WTC11 (cell line): ENCODE results near the gene B4GALNT2. TPM values are rescaled to one million over a fixed set of nuclear protein-coding genes. Genes with fewer than 3 reads are reported as not detected.

Experiments used
- ATAC-seq: fragments of 200-7000 bp; cut with Tn5 transposase; 2 replicates; pipeline ENCODE4 v1.10.0; 2021; ENCODE audit warnings: mild to moderate bottlenecking, moderate library complexity
- CTCF ChIA-PET: fragments of 300-600 bp; sonication (Branson Sonifier 250); formaldehyde crosslinking; loops from one replicate; lab custom pipeline; 2021; ENCODE audit warnings: antibody characterized with exemption; lab: Charles Lee
- POLR2A ChIA-PET: fragments of 350-600 bp; sonication (Branson Sonifier 250); formaldehyde crosslinking; loops from one replicate; lab custom pipeline; 2021; ENCODE audit warnings: antibody characterized with exemption; lab: Charles Lee
- DNase-seq: peaks from one replicate; pipeline ENCODE4 v3.0.0; 2021; ENCODE audit warnings: low spot score
- H3K27ac Mint-ChIP-seq: 2 replicates; pipeline ENCODE4 v1.8.0; 2021; ENCODE audit warnings: mixed read lengths
- H3K27me3 Mint-ChIP-seq: 2 replicates; pipeline ENCODE4 v1.8.0; 2021; ENCODE audit warnings: low read depth, mild to moderate bottlenecking, moderate library complexity, mixed read lengths
- H3K36me3 Mint-ChIP-seq: 2 replicates; pipeline ENCODE4 v1.8.0; 2021; ENCODE audit warnings: mixed read lengths
- H3K4me1 Mint-ChIP-seq: 2 replicates; pipeline ENCODE4 v1.8.0; 2022; ENCODE audit warnings: mixed read lengths
- H3K4me3 Mint-ChIP-seq: 2 replicates; pipeline ENCODE4 v1.8.0; 2021; ENCODE audit warnings: mild to moderate bottlenecking, moderate library complexity, mixed read lengths
- H3K9me3 Mint-ChIP-seq: 2 replicates; pipeline ENCODE4 v1.8.0; 2021; ENCODE audit warnings: mixed read lengths
- CREB1 ChIP-seq: sonication (generic); formaldehyde crosslinking; IDR thresholded peaks from 2 replicates; pipeline ENCODE4 v1.8.0; 2023; ENCODE audit warnings: mild to moderate bottlenecking, missing genetic modification reagents
- GRHL2 ChIP-seq: fragments of 250-450 bp; sonication (Bioruptor Pico); IDR thresholded peaks from 2 replicates; pipeline ENCODE4 v1.8.0; 2022; ENCODE audit warnings: mild to moderate bottlenecking, moderate library complexity; ENCODE audit not compliant: insufficient replicate concordance, severe bottlenecking
- JAZF1 ChIP-seq: fragments of 250-450 bp; sonication (Bioruptor Pico); IDR thresholded peaks from 2 replicates; pipeline ENCODE4 v1.9.0; 2021; ENCODE audit warnings: moderate library complexity, mild to moderate bottlenecking, inconsistent platforms
- JUN ChIP-seq: sonication (generic); formaldehyde crosslinking; IDR thresholded peaks from 2 replicates; pipeline ENCODE4 v1.8.0; 2023; ENCODE audit warnings: mild to moderate bottlenecking, missing genetic modification reagents
- KAT7 ChIP-seq: sonication (generic); formaldehyde crosslinking; IDR thresholded peaks from 2 replicates; pipeline ENCODE4 v1.8.1; 2023; ENCODE audit warnings: missing genetic modification reagents, mild to moderate bottlenecking, borderline replicate concordance
- MXD4 ChIP-seq: fragments of 250-450 bp; sonication (Bioruptor Pico); IDR thresholded peaks from 2 replicates; pipeline ENCODE4 v1.8.0; 2021; ENCODE audit warnings: mild to moderate bottlenecking, moderate library complexity, borderline replicate concordance
- MYBL2 ChIP-seq: sonication (generic); formaldehyde crosslinking; IDR thresholded peaks from 2 replicates; pipeline ENCODE4 v1.8.1; 2023; ENCODE audit warnings: mild to moderate bottlenecking, moderate library complexity, missing genetic modification reagents
- NFE2L1 ChIP-seq: sonication (generic); formaldehyde crosslinking; IDR thresholded peaks from 2 replicates; pipeline ENCODE4 v1.8.1; 2023; ENCODE audit warnings: missing genetic modification reagents
- NR2C2 ChIP-seq: sonication (generic); formaldehyde crosslinking; IDR thresholded peaks from 2 replicates; pipeline ENCODE4 v1.8.0; 2022; ENCODE audit warnings: mild to moderate bottlenecking, missing genetic modification reagents
- NR3C1 ChIP-seq: sonication (generic); formaldehyde crosslinking; conservative IDR thresholded peaks from 2 replicates; pipeline ENCODE4 v1.8.1; 2023; ENCODE audit warnings: low read depth, mild to moderate bottlenecking, missing genetic modification reagents
- OVOL2 ChIP-seq: fragments of 250-450 bp; sonication (Bioruptor Pico); IDR thresholded peaks from 2 replicates; pipeline ENCODE4 v1.9.0; 2021; ENCODE audit warnings: mild to moderate bottlenecking, borderline replicate concordance
- RELA ChIP-seq: sonication (generic); formaldehyde crosslinking; IDR thresholded peaks from 2 replicates; pipeline ENCODE4 v1.8.1; 2022; ENCODE audit warnings: missing genetic modification reagents, mild to moderate bottlenecking, borderline replicate concordance
- SMAD3 ChIP-seq: sonication (generic); formaldehyde crosslinking; IDR thresholded peaks from 2 replicates; pipeline ENCODE4 v1.8.0; 2022; ENCODE audit warnings: missing genetic modification reagents, mild to moderate bottlenecking, borderline replicate concordance
- TEAD1 ChIP-seq: sonication (generic); formaldehyde crosslinking; IDR thresholded peaks from 2 replicates; pipeline ENCODE4 v1.8.0; 2022; ENCODE audit warnings: mild to moderate bottlenecking, missing genetic modification reagents
- TP53 ChIP-seq: sonication (generic); formaldehyde crosslinking; IDR thresholded peaks from 2 replicates; pipeline ENCODE4 v1.8.1; 2023; ENCODE audit warnings: mild to moderate bottlenecking, missing genetic modification reagents
- USF2 ChIP-seq: sonication (generic); formaldehyde crosslinking; IDR thresholded peaks from 2 replicates; pipeline ENCODE4 v1.8.1; 2023; ENCODE audit warnings: mild to moderate bottlenecking, missing genetic modification reagents, moderate library complexity
- ZNF121 ChIP-seq: sonication (generic); formaldehyde crosslinking; IDR thresholded peaks from 2 replicates; pipeline ENCODE4 v1.8.0; 2023; ENCODE audit warnings: missing genetic modification reagents
- ZNF396 ChIP-seq: fragments of 250-450 bp; sonication (Bioruptor Pico); IDR thresholded peaks from 2 replicates; pipeline ENCODE4 v1.8.0; 2021; ENCODE audit warnings: mild to moderate bottlenecking, moderate library complexity, borderline replicate concordance
- ZNF671 ChIP-seq: fragments of 250-450 bp; sonication (Bioruptor Pico); IDR thresholded peaks from 2 replicates; pipeline ENCODE4 v1.8.0; 2021; ENCODE audit warnings: mild to moderate bottlenecking
- total RNA-seq: library from RNA; stranded (reverse); gene quantifications from 3 replicates; pipeline ENCODE4 v1.2.3, GENCODE V29; 2021
- TF ChIP-seq, protein P1 (sequence below): sonication (generic); formaldehyde crosslinking; IDR thresholded peaks from 2 replicates; pipeline ENCODE4 v1.8.1; 2022; ENCODE audit warnings: mild to moderate bottlenecking, moderate library complexity, missing genetic modification reagents
- TF ChIP-seq, protein P2 (sequence below): sonication (generic); formaldehyde crosslinking; IDR thresholded peaks from 2 replicates; pipeline ENCODE4 v1.8.1; 2022; ENCODE audit warnings: low read depth, missing genetic modification reagents, borderline replicate concordance

Gene B4GALNT2
- total RNA-seq, 1 experiment from 2014 or later, result 0.04 TPM

DNA sequence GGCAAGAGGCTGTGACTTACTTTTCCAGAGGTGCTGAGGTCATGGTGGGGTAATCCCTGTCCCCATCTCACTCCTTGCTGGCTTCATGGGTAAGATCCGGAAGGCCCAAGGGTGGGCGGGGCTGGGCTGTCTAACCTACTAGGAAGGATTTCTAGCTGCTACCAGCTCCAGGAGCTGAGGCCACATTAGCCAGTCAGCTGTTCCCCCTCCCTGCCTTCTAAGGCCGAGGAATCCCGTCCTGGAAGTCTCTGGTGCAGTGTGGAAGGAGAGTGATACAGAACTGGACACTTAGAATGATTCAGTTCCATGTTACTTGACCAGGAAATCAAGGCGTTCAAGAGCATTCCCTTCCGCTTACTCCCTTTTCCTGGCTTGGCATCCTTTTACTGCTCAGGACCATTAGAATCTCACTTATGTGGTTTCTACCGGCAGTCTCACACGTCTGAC is 68.9 kb downstream of the B4GALNT2 start:
- H3K4me3 Mint-ChIP-seq, result no peak overlapping the region
- ATAC-seq (peak; percentile 16; the same call in 1 of the 2 replicates), DNase-seq (no peak)
- no peaks in the 10 kb centered on the region for H3K36me3 Mint-ChIP-seq
- ChIA-PET CTCF (no interaction called here), POLR2A (no interaction called here)
- no peaks in the 10 kb centered on the region for H3K4me1 Mint-ChIP-seq
- no peak overlapping the region for H3K27ac Mint-ChIP-seq
- peaks cover 15% of the 10 kb centered on the region for H3K27me3 Mint-ChIP-seq
- no peaks in the 10 kb centered on the region for H3K9me3 Mint-ChIP-seq
- no peak for TF ChIP-seq NR3C1

GRCh38 chr17:49203796-49204195 is 71.2 kb downstream of the B4GALNT2 start:
- DNase-seq (no peak), ATAC-seq (no peak)
- no peaks in the 10 kb centered on the region for H3K9me3 Mint-ChIP-seq
- no peak for TF ChIP-seq GRHL2 (CRISPR knock-in tag)
- TF ChIP-seq ZNF396 (CRISPR knock-in tag), result no peak
- no peak for TF ChIP-seq OVOL2 (CRISPR knock-in tag)
- no peak for TF ChIP-seq ZNF671 (CRISPR knock-in tag)
- TF ChIP-seq CREB1 (CRISPR knock-in tag), result no peak
- TF ChIP-seq KAT7 (CRISPR knock-in tag), result no peak
- no peak for TF ChIP-seq NFE2L1 (CRISPR knock-in tag)
- TF ChIP-seq, protein P1, sequence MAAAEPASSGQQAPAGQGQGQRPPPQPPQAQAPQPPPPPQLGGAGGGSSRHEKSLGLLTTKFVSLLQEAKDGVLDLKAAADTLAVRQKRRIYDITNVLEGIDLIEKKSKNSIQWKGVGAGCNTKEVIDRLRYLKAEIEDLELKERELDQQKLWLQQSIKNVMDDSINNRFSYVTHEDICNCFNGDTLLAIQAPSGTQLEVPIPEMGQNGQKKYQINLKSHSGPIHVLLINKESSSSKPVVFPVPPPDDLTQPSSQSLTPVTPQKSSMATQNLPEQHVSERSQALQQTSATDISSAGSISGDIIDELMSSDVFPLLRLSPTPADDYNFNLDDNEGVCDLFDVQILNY, result no peak
- TF ChIP-seq MXD4 (CRISPR knock-in tag), result no peak
- no peak for TF ChIP-seq JUN
- no peak overlapping the region for H3K4me3 Mint-ChIP-seq
- no peak overlapping the region for H3K27ac Mint-ChIP-seq
- H3K4me1 Mint-ChIP-seq, result peaks cover 1% of the 10 kb centered on the region; the same call in 1 of the 2 replicates
- no peaks in the 10 kb centered on the region for H3K36me3 Mint-ChIP-seq
- peaks cover 15% of the 10 kb centered on the region for H3K27me3 Mint-ChIP-seq
- ChIA-PET POLR2A (no interaction called here), CTCF (interaction anchor here (0.7 kb wide), 1 partner anchor 568 kb away, joined by 3 read pairs; no protein-coding TSS in a partner anchor)

- ChIA-PET POLR2A (no interaction called here), CTCF (no interaction called here)
- DNase-seq (no peak), ATAC-seq (no peak)
- H3K4me1 Mint-ChIP-seq, result peaks cover 9% of the 10 kb centered on the region
- H3K4me3 Mint-ChIP-seq, result no peak overlapping the region
- peaks cover 18% of the 10 kb centered on the region for H3K27me3 Mint-ChIP-seq
- no peaks in the 10 kb centered on the region for H3K36me3 Mint-ChIP-seq
- no peaks in the 10 kb centered on the region for H3K9me3 Mint-ChIP-seq
- no peak overlapping the region for H3K27ac Mint-ChIP-seq
- TF ChIP-seq RELA (CRISPR knock-in tag), result no peak
- no peak for TF ChIP-seq GRHL2 (CRISPR knock-in tag)
- no peak for TF ChIP-seq MYBL2 (CRISPR knock-in tag)
- TF ChIP-seq OVOL2 (CRISPR knock-in tag), result no peak
- TF ChIP-seq, protein P2, sequence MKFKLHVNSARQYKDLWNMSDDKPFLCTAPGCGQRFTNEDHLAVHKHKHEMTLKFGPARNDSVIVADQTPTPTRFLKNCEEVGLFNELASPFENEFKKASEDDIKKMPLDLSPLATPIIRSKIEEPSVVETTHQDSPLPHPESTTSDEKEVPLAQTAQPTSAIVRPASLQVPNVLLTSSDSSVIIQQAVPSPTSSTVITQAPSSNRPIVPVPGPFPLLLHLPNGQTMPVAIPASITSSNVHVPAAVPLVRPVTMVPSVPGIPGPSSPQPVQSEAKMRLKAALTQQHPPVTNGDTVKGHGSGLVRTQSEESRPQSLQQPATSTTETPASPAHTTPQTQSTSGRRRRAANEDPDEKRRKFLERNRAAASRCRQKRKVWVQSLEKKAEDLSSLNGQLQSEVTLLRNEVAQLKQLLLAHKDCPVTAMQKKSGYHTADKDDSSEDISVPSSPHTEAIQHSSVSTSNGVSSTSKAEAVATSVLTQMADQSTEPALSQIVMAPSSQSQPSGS, result no peak
- no peak for TF ChIP-seq USF2 (CRISPR knock-in tag)
- no peak for TF ChIP-seq SMAD3 (CRISPR knock-in tag)
- no peak for TF ChIP-seq ZNF121 (CRISPR knock-in tag)
- no peak for TF ChIP-seq CREB1 (CRISPR knock-in tag)
- no peak for TF ChIP-seq TP53 (CRISPR knock-in tag)
- TF ChIP-seq TEAD1 (CRISPR knock-in tag), result no peak
- no peak for TF ChIP-seq JAZF1 (CRISPR knock-in tag)
- no peak for TF ChIP-seq NR2C2 (CRISPR knock-in tag)
Observed at GRCh38 chr17:49204516-49204915, 71.9 kb downstream of the B4GALNT2 start.
